ENCODE measurements around the gene SON.
A peak's percentile ranks its signal among the peaks of the same experiment; 100 is the strongest.
"Not testable (repeated sequence)": the region's sequence is repeated elsewhere in the genome, so short reads cannot be mapped to it uniquely, and the experiment has no call there.

SON gene

GRCh38 chr21:33569991-33570390 lies 27.2 kb downstream of the SON start:
- DNase-seq (ENCODE audit: extremely low spot score, insufficient read length, low read depth) (no peak), FAIRE-seq (no peak)

- FAIRE-seq (no peak), DNase-seq (ENCODE audit: extremely low spot score, insufficient read length, low read depth) (no peak)
Observed at GRCh38 chr21:33572350-33572749, 29.5 kb downstream of the SON start.

GRCh38 chr21:33576741-33577141 lies 33.9 kb downstream of the SON start:
- FAIRE-seq; DNase-seq (ENCODE audit: extremely low spot score, insufficient read length, low read depth): not testable (repeated sequence)

GRCh38 chr21:33578214-33578613 lies 35.4 kb downstream of the SON start:
- DNase-seq (ENCODE audit: extremely low spot score, insufficient read length, low read depth) (no peak), FAIRE-seq (no peak)

- no peak for FAIRE-seq
- DNase-seq (ENCODE audit: extremely low spot score, insufficient read length, low read depth): no peak
Observed at GRCh38 chr21:33578959-33579542, 36.2 kb downstream of the SON start.

GRCh38 chr21:33584455-33584854 lies 41.6 kb downstream of the SON start:
- DNase-seq (ENCODE audit: extremely low spot score, insufficient read length, low read depth) (no peak), FAIRE-seq (no peak)

GRCh38 chr21:33586927-33587326 lies 44.1 kb downstream of the SON start:
- FAIRE-seq (no peak), DNase-seq (ENCODE audit: extremely low spot score, insufficient read length, low read depth) (no peak)

GRCh38 chr21:33587792-33588484 lies 45.1 kb downstream of the SON start:
- no peak for FAIRE-seq

GRCh38 chr21:33588485-33589335 lies 45.9 kb downstream of the SON start, which contains the start of gene DONSON:
Gene DONSON (minus strand): TSS chr21:33588684. CDS start chr21:33588641, 43 bp downstream.
- peak; percentile 97 for DNase-seq (ENCODE audit: extremely low spot score, insufficient read length, low read depth)
- FAIRE-seq: peak; percentile 84

More at GRCh38 chr21:33587792-33588484, 45.1 kb downstream of the SON start:
- peak; percentile 11 for DNase-seq (ENCODE audit: extremely low spot score, insufficient read length, low read depth)

- FAIRE-seq (no peak), DNase-seq (ENCODE audit: extremely low spot score, insufficient read length, low read depth) (no peak)
Observed at GRCh38 chr21:33598051-33598450, 55.2 kb downstream of the SON start.

- DNase-seq (ENCODE audit: extremely low spot score, insufficient read length, low read depth): no peak
- FAIRE-seq: no peak
Observed at GRCh38 chr21:33608559-33608958, 65.7 kb downstream of the SON start.

- DNase-seq (ENCODE audit: extremely low spot score, insufficient read length, low read depth) (no peak), FAIRE-seq (no peak)
Observed at GRCh38 chr21:33611006-33611744, 68.3 kb downstream of the SON start.

- DNase-seq (ENCODE audit: extremely low spot score, insufficient read length, low read depth); FAIRE-seq: not testable (repeated sequence)
Observed at GRCh38 chr21:33617565-33617964, 74.7 kb downstream of the SON start.

GRCh38 chr21:33618407-33618806 lies 75.6 kb downstream of the SON start:
- no peak for FAIRE-seq
- DNase-seq (ENCODE audit: extremely low spot score, insufficient read length, low read depth): no peak

GRCh38 chr21:33619726-33620125 lies 76.9 kb downstream of the SON start:
- no peak for FAIRE-seq
- no peak for DNase-seq (ENCODE audit: extremely low spot score, insufficient read length, low read depth)

- FAIRE-seq (no peak), DNase-seq (ENCODE audit: extremely low spot score, insufficient read length, low read depth) (no peak)
Observed at GRCh38 chr21:33622253-33622652, 79.4 kb downstream of the SON start.

- FAIRE-seq; DNase-seq (ENCODE audit: extremely low spot score, insufficient read length, low read depth): not testable (repeated sequence)
Observed at GRCh38 chr21:33626151-33626550, 83.3 kb downstream of the SON start.

Data from GM18507 (cell line).